HCT116 (cell line): ENCODE measurements around the gene ABHD12B. TPM values are rescaled to one million over a fixed set of nuclear protein-coding genes. Genes with fewer than 3 reads are reported as not detected.

Experiments
- ATAC-seq: fragments of 200-7000 bp; cut with Tn5 transposase; 2 replicates; pipeline ENCODE4 v1.9.1; 2020; ENCODE audit warnings: mild to moderate bottlenecking, moderate library complexity
- BruUV-seq: library from RNA; stranded (reverse); fragments of 400-500 nt; replicated peaks from 2 replicates; lab custom pipeline; 2021; lab: Mats Ljungman, UMichigan
- CTCF ChIA-PET: fragments of 300-600 bp; sonication (Branson Sonifier 250); formaldehyde crosslinking; loops from one replicate; lab custom pipeline; 2021; ENCODE audit warnings: antibody characterized with exemption; lab: Charles Lee
- POLR2A ChIA-PET: fragments of 300-600, 350-600 bp; sonication (Branson Sonifier 250); formaldehyde crosslinking; loops from one replicate; lab custom pipeline; 2021; ENCODE audit warnings: antibody characterized with exemption; lab: Charles Lee
- RAD21 ChIA-PET, 2 experiments: fragments of 300-600 bp; sonication (Branson Sonifier 250); formaldehyde crosslinking; loops; one replicate each; lab custom pipeline; 2023; ENCODE audit warnings: low total read pairs in 2 of 2; ENCODE audit not compliant: uncharacterized antibody in 2 of 2, unreplicated experiment in 2 of 2, low non-redundant PET in 1 of 2; lab: Charles Lee
- DNase-seq: peaks from one replicate; pipeline ENCODE4 v3.0.0-alpha.2; 2010; ENCODE audit warnings: low read depth, low spot score
- H2AFZ ChIP-seq: fragments of 200-600 bp; shearing (Covaris generic), sonication (generic); 2 replicates; pipeline ENCODE4 v1.6.1; 2017; ENCODE audit warnings: low read depth, mixed run types, mixed read lengths, antibody characterized with exemption, low read length; ENCODE audit not compliant: poor library complexity, severe bottlenecking
- H3K27ac ChIP-seq: 2 replicates; pipeline ENCODE4 v1.5.1; 2012; ENCODE audit warnings: low read depth, low read length
- H3K27me3 ChIP-seq: fragments of 200-600 bp; sonication (generic); 2 replicates; pipeline ENCODE4 v1.6.1; 2016; ENCODE audit warnings: mixed run types, low read length, mixed read lengths; ENCODE audit not compliant: insufficient read depth
- H3K36me3 ChIP-seq, 2 experiments: fragments of 200-500 bp in 1 of 2; fragments of 200-600 bp in 1 of 2; sonication (Bioruptor generic) in 1 of 2; sonication (generic) in 1 of 2; 2 replicates each; pipeline versions ENCODE4 v1.5.1 to v1.6.1; 2014 to 2016; ENCODE audit warnings: low read length in 2 of 2, inconsistent platforms in 1 of 2, mixed read lengths in 1 of 2, mixed run types in 1 of 2; ENCODE audit not compliant: insufficient read depth in 2 of 2, control insufficient read depth in 1 of 2
- H3K4me1 ChIP-seq, 2 experiments: fragments of 200-600 bp in 1 of 2; sonication (generic) in 1 of 2; 2 replicates each; pipeline versions ENCODE4 v1.5.1 to v1.6.1; 2012 to 2017; ENCODE audit warnings: low read length in 2 of 2, inconsistent platforms in 1 of 2, mild to moderate bottlenecking in 1 of 2, mixed read lengths in 1 of 2, mixed run types in 1 of 2, moderate library complexity in 1 of 2; ENCODE audit not compliant: insufficient read depth in 2 of 2, control insufficient read depth in 1 of 2
- H3K4me2 ChIP-seq: fragments of 200-600 bp; sonication (generic); 2 replicates; pipeline ENCODE4 v1.6.1; 2017; ENCODE audit warnings: mixed run types, low read length, mixed read lengths
- H3K4me3 ChIP-seq, 2 experiments: fragments of 200-600 bp in 1 of 2; sonication (generic) in 1 of 2; replicated peaks in 1 of 2; 2 replicates each; pipeline ENCODE4 v1.5.1; 2011 to 2016; ENCODE audit warnings: low read length in 2 of 2, control low read depth in 1 of 2, low read depth in 1 of 2, mild to moderate bottlenecking in 1 of 2, mixed read lengths in 1 of 2, mixed run types in 1 of 2
- H3K79me2 ChIP-seq: fragments of 200-600 bp; sonication (generic); 2 replicates; pipeline ENCODE4 v1.6.1; 2017; ENCODE audit warnings: mild to moderate bottlenecking, mixed run types, low read length, moderate library complexity, mixed read lengths; ENCODE audit not compliant: insufficient read depth
- H3K9ac ChIP-seq: fragments of 200-600 bp; sonication (generic); 2 replicates; pipeline ENCODE4 v1.6.1; 2016; ENCODE audit warnings: low read length, mixed read lengths
- H3K9me2 ChIP-seq: fragments of 200-600 bp; sonication (generic), shearing (Covaris generic); 2 replicates; pipeline ENCODE4 v1.6.1; 2017; ENCODE audit warnings: mixed run types, mild to moderate bottlenecking, moderate library complexity; ENCODE audit not compliant: insufficient read depth
- H3K9me3 ChIP-seq, 2 experiments: fragments of 200-500 bp in 1 of 2; fragments of 200-600 bp in 1 of 2; sonication (Bioruptor generic) in 1 of 2; sonication (generic) in 1 of 2; 2 replicates each; pipeline ENCODE4 v1.6.1; 2014 to 2017; ENCODE audit warnings: low read length in 2 of 2, mixed read lengths in 2 of 2, inconsistent platforms in 1 of 2, low read depth in 1 of 2, mild to moderate bottlenecking in 1 of 2, mixed run types in 1 of 2, moderate library complexity in 1 of 2; ENCODE audit not compliant: control insufficient read depth in 1 of 2, insufficient read depth in 1 of 2
- H4K20me1 ChIP-seq: fragments of 200-600 bp; sonication (generic), shearing (Covaris generic); 2 replicates; pipeline ENCODE4 v1.6.1; 2017; ENCODE audit warnings: mixed run types, mild to moderate bottlenecking, moderate library complexity; ENCODE audit not compliant: insufficient read depth
- CEBPB ChIP-seq: IDR thresholded peaks from 2 replicates; pipeline ENCODE4 v1.6.1; 2012; ENCODE audit warnings: low read depth
- EGR1 ChIP-seq: IDR thresholded peaks from 2 replicates; pipeline ENCODE4 v1.6.1; 2012; ENCODE audit warnings: low read depth
- EZH2 ChIP-seq: fragments of 200-600 bp; sonication (generic); IDR thresholded peaks from 2 replicates; pipeline ENCODE4 v1.6.1; 2017; ENCODE audit warnings: antibody characterized with exemption, mixed run types
- EZH2phosphoT487 ChIP-seq: fragments of 200-600 bp; IDR thresholded peaks from 2 replicates; pipeline ENCODE4 v1.6.1; 2018; ENCODE audit warnings: antibody characterized with exemption, borderline replicate concordance
- FOSL1 ChIP-seq: IDR thresholded peaks from 2 replicates; pipeline ENCODE4 v1.6.1; 2012; ENCODE audit warnings: low read depth
- JUND ChIP-seq: IDR thresholded peaks from 2 replicates; pipeline ENCODE4 v1.6.1; 2012
- MAX ChIP-seq: IDR thresholded peaks from 2 replicates; pipeline ENCODE4 v1.6.1; 2012
- POLR2A ChIP-seq: IDR thresholded peaks from 2 replicates; pipeline ENCODE4 v1.7.0; 2011; ENCODE audit warnings: borderline replicate concordance; ENCODE audit not compliant: insufficient read depth, insufficient read length; ENCODE audit errors: extremely low read depth
- POLR2AphosphoS5 ChIP-seq: IDR thresholded peaks from 2 replicates; pipeline ENCODE4 v1.6.1; 2011; ENCODE audit warnings: mild to moderate bottlenecking, low read depth, low read length, moderate library complexity
- RAD21 ChIP-seq: IDR thresholded peaks from 2 replicates; pipeline ENCODE4 v1.6.1; 2012; ENCODE audit warnings: low read depth, mild to moderate bottlenecking
- REST ChIP-seq: IDR thresholded peaks from 2 replicates; pipeline ENCODE4 v1.6.1; 2012; ENCODE audit warnings: low read depth
- SRF ChIP-seq: IDR thresholded peaks from 2 replicates; pipeline ENCODE4 v1.6.1; 2012; ENCODE audit warnings: low read depth
- YY1 ChIP-seq: IDR thresholded peaks from 2 replicates; pipeline ENCODE4 v1.6.1; 2011; ENCODE audit warnings: low read length, low read depth, moderate library complexity, mild to moderate bottlenecking; ENCODE audit not compliant: insufficient replicate concordance; ENCODE audit errors: extremely low read depth
- ZBTB33 ChIP-seq: IDR thresholded peaks from 2 replicates; pipeline ENCODE4 v1.6.1; 2011; ENCODE audit warnings: mild to moderate bottlenecking, low read length, moderate library complexity; ENCODE audit not compliant: insufficient replicate concordance; ENCODE audit errors: extremely low read depth
- ZFX ChIP-seq: fragments of 450-650 bp; IDR thresholded peaks from 2 replicates; pipeline ENCODE4 v1.6.1; 2017
- intact Hi-C: fragments of 100-400 bp; cut with micrococcal nuclease; formaldehyde crosslinking; loops from 2 replicates; pipeline ENCODE4 v1.10.0; 2022
- total RNA-seq: library from RNA; stranded (reverse); gene quantifications from one replicate; pipeline ENCODE4 v1.2.1, GENCODE V29; 2021; ENCODE audit not compliant: unreplicated experiment

Gene ABHD12B
- total RNA-seq, 1 experiment from 2014 or later: 0.74 TPM

- Histone ChIP-seq H2AFZ (no peak overlapping the region), H3K36me3 (no peaks in the 10 kb centered on the region), H3K4me1 (peaks cover 4 to 12% of the 10 kb centered on the region in 2 experiments; a peak in 3 of 4 replicates), H3K27me3 (0 out of 2 replicates have a peak, but pooled peaks cover 3% of the 10 kb centered on the region)
- ATAC-seq: no peak
- TF ChIP-seq POLR2AphosphoS5: no peak
- TF ChIP-seq CEBPB: no peak
- no peak for TF ChIP-seq SRF
- TF ChIP-seq EZH2phosphoT487: no peak
- TF ChIP-seq JUND: no peak
- TF ChIP-seq ZFX: no peak
- TF ChIP-seq RAD21: no peak
- TF ChIP-seq EZH2: no peak
- TF ChIP-seq FOSL1: no peak
- TF ChIP-seq, all 23 proteins: peak for 0
- H3K9me2 ChIP-seq: no peaks in the 10 kb centered on the region
- H3K4me3 ChIP-seq: no peak overlapping the region
- no TSS peak for BruUV-seq
- RAD21 ChIA-PET: no interaction called here
- intact Hi-C loops: no loop called here
- POLR2A ChIA-PET: no interaction called here
- H3K9ac ChIP-seq: no peak overlapping the region
- no peak overlapping the region for H3K27ac ChIP-seq
- H3K79me2 ChIP-seq: no peaks in the 10 kb centered on the region
- H4K20me1 ChIP-seq: no peaks in the 10 kb centered on the region
- DNase-seq: no peak
- H3K4me2 ChIP-seq: no peak overlapping the region
- H3K9me3 ChIP-seq: no peaks in the 10 kb centered on the region
- CTCF ChIA-PET: no interaction called here
Observed at GRCh38 chr14:50835280-50835679, 36.6 kb upstream of the ABHD12B start.

- ChIA-PET RAD21 (no interaction called here), CTCF (no interaction called here), POLR2A (no interaction called here)
- Histone ChIP-seq H3K9me3 (no peaks in the 10 kb centered on the region), H3K4me3 (no peak overlapping the region), H3K27ac (no peak overlapping the region), H3K4me2 (no peak overlapping the region), H3K9ac (no peak overlapping the region), H3K4me1 (peaks cover 4 to 9% of the 10 kb centered on the region in 2 experiments; a peak in 3 of 4 replicates), H3K27me3 (0 out of 2 replicates have a peak, but pooled peaks cover 3% of the 10 kb centered on the region), H3K9me2 (no peaks in the 10 kb centered on the region), H4K20me1 (no peaks in the 10 kb centered on the region), H2AFZ (no peak overlapping the region), H3K36me3 (no peaks in the 10 kb centered on the region), H3K79me2 (no peaks in the 10 kb centered on the region)
- no peak for ATAC-seq
- DNase-seq: no peak
- intact Hi-C loops: no loop called here
- BruUV-seq: no TSS peak
- no peak for TF ChIP-seq ZFX
- no peak for TF ChIP-seq MAX
- TF ChIP-seq POLR2A: no peak
- TF ChIP-seq EZH2: no peak
- TF ChIP-seq ZBTB33: no peak
- TF ChIP-seq SRF: no peak
- no peak for TF ChIP-seq FOSL1
- no peak for TF ChIP-seq RAD21
- no peak for TF ChIP-seq YY1
- no peak for TF ChIP-seq REST
- no peak for TF ChIP-seq CEBPB
- no peak for TF ChIP-seq JUND
- no peak for TF ChIP-seq EGR1
- TF ChIP-seq EZH2phosphoT487: no peak
Observed at GRCh38 chr14:50836515-50836914, 35.3 kb upstream of the ABHD12B start.
